HuH-7 (cell line): ENCODE results near the gene PTPN20.
A peak's percentile ranks its signal among the peaks of the same experiment; 100 is the strongest.

Experiments
- DNase-seq: peaks from one replicate; pipeline ENCODE4 v3.0.0; 2011; ENCODE audit warnings: low spot score

Gene PTPN20

DNA sequence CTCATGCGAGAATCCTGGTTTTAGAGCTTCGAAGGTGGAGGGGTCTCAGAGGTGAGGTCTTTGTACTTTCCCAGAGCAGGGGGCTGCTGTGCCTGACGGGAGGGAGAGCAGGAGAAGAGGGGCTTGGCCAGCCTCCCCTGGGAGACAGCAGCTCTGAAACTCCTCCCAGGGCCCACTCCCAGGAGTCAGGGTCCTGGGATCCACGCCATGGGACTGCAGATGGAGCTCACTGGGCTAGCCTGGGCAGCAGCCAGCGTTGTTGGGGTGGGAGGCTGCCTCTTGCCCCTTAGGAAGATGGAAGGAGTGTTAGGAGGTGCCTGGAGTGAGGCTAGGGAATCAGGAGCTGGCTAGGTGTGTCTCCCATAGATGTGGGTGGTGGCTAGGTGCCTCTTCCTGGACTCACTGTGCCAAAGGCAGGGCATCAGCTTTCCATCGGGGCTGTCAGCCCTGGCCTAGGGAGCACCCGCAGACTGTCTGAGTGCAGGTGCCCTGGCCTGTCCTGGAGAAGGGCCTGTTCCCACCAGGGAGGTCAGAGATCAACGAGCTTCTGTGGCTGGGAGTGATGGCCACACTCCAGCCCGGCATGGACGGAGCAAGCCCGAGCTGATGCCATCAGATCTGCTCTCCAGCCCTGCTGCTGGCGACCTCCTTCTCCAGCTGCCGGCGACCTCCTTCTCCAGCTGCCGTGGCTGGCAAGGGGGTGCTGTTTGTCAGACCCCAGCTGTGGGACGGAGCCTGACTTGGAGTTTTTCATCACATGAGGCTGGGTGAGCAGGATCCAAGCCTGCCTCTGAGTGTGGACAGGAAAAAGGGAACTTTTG, 111.3 kb downstream of the PTPN20 start:
- no peak for DNase-seq

- no peak for DNase-seq
Measured at GRCh38 chr10:47023237-47024045, 112.2 kb downstream of the PTPN20 start.

GRCh38 chr10:47024046-47024322, 112.8 kb downstream of the PTPN20 start:
- DNase-seq, result no peak

- DNase-seq, result peak; percentile 75
Measured at GRCh38 chr10:47024399-47025252, 113.4 kb downstream of the PTPN20 start.

GRCh38 chr10:47025253-47025539, 114.0 kb downstream of the PTPN20 start:
- DNase-seq, result no peak

DNA sequence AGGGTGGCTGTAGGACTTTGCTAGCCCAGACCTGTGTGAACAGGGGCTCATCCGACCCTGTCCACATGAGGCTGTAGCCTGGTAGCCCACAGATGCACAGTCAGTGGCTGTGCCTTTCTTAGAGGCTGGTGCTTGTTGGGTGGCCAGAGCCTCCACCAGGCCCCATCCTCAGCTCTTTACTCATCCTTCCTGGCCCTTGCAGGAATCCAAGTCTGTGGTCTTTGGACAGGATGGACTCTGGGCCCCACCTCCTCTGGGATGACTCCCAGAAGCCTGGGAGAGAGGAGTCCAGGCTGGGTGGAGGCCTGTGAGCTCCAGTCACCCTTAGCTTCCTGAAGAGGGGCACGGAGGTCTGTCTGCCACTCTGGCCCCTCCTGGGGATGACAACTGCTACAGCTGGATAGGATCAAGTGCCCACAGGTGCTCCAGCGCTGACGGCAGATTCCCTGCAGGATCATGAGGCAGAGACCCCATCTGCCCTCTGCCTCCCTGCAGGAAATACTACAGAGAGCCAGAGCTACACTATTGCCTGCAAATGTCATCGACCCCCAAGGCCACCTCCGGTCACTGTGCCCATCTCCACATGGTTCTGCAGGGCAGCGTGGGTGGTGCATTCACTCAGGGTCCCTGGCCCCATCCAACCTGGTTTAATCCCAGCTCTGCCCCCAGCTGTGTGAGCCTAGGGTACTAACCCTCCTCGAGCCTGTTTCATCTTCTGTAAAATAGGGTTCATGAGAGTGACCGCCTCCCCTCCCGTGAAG, 114.5 kb downstream of the PTPN20 start:
- DNase-seq, result no peak

- no peak for DNase-seq
Measured at GRCh38 chr10:47026301-47027107, 115.3 kb downstream of the PTPN20 start.

GRCh38 chr10:47027108-47027783, 116.0 kb downstream of the PTPN20 start:
- DNase-seq, result no peak

- DNase-seq, result no peak
Measured at GRCh38 chr10:47027784-47028260, 116.6 kb downstream of the PTPN20 start.

DNA sequence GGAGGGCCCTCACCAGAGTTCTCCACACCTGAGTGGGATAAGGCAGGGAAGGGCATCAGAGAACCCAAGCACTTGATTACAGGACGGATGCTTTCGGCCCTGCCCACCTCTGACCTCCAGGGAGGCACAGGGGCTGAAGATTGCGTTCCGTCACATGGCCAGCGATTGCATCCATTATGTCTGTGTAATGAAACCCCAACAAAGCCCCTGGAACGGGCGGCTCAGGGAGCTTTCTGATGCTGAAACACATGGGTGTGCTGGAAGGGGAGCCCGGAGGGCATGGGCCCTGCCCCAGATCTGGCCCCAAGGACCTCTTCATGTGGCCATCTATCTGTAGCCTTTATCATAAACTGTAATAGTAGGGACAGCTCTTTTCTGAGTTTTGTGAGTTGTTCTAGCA, 117.2 kb downstream of the PTPN20 start:
- DNase-seq, result no peak

- DNase-seq, result no peak
Measured at GRCh38 chr10:47029181-47030009, 118.2 kb downstream of the PTPN20 start.

DNA sequence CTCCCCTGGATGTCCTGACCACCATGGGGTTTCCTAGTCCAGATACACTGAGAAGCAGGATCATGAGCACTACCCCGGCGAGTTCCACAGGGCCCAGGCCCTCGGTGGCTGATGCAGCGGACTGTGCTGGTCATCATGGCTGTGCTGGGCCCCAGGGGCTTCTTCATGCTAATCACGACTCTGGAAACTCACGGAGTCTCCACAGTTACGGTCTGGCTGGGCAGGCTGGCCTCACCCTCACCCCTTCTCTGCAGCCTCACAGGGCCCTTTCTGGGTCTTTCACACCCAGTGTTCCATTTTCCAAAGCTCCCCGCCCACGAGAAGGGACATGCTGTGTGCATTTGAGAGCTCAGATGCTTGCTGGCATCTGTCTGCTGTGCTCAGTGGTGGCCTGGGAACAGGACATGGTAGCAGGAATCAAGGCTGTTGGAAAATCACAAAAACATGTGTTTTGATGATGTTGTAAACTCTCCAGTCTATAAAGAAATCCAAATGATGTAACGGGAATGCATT, 119.0 kb downstream of the PTPN20 start:
- no peak for DNase-seq

DNA sequence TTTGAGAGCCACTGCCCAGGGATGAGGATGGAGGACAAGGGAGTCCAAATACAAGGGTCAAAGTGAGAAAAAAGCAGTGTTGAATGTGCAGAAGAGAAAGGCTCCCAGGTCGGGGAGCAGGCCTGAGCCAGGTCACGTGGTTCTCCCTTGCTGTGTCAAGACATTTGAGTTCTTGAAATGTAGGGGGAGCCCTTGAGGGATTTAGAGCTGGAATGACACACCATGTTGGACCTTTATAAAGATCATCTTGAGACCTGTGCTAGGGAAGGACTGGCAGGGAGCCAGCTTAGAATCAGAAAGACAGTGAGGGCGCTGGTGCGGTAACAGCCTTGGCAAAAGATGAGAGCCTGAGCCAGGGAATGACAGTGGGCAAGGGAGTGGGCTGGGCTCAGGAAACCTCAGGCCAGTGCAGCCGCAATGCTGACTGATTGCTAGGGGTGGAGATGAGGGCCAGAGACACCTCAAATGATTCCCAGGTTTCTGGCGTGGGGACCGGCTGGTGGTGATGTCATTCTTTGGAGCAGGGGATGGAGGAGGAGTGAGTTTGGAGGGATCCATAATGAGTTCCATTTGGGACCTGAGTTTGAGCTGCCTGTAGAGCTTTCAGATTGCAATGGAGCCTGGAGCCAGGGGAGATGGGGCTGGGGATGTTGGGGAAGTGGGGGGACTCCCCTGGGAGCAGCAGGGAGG, 120.1 kb downstream of the PTPN20 start:
- no peak for DNase-seq

- no peak for DNase-seq
Measured at GRCh38 chr10:47031901-47032465, 120.8 kb downstream of the PTPN20 start.

DNA sequence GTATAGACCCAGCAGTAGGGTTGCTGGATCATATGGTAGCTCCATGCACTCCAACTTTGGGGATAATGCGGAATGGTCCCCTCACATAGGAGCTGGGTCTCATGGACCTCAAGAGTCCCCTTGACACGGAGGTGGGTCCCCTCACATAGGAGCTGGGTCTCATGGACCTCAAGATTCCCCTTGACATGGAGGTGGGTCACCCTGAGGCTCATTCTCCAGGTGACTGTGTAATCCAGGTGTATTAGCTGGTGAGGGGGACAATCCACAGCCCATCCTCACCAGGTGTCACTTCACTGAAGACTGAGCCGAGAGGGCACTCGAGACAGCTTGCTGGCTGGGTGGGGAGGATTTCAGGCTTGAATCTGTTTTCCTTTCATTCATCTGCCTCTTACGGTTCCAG, 121.9 kb downstream of the PTPN20 start:
- DNase-seq, result no peak

DNA sequence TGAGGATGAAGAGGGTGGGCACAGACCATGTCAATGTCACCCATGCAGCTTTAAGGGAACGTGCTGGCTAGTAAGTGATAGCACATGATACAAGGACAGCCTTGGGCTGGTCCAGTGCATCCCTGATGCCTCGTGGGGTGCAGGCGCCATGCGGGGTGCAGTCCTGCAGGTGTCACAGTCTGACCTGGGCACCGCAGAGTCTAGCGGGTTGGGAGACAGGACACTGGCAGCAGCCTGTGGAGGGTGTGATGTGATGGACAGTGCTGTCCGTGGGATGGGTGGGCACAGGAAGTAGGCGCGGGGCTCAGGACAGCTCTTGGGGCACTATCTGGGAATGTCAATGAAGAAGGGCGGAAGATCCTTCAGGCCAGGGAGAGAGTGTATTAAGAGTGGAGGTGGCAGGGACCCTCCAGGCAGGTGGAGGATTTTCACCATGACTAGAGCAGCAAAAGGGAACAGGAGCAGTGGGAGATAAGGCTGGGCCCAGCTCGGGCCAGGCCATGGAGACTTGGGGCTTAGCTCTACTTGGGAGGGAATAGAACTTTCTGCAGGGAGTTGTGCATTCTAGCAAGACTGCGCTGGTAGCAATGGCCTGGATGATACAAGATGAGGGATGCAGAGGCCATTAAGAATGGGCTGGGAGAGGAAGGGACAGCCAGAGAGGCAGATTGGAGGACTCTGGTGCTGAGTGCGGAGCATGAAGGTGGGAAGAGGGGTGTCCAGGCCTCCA, 122.5 kb downstream of the PTPN20 start:
- no peak for DNase-seq

- DNase-seq, result no peak
Measured at GRCh38 chr10:47034441-47035051, 123.3 kb downstream of the PTPN20 start.
